Rectal smooth muscle tissue (tissue), 1 donor: ENCODE data around the gene TFF2.

ENCODE experiments used
- H3K27ac ChIP-seq: one replicate; pipeline ENCODE4 v1.7.0; 2013; ENCODE audit warnings: low read depth, low read length, inconsistent platforms
- H3K27me3 ChIP-seq: one replicate; pipeline ENCODE4 v1.7.0; 2013; ENCODE audit warnings: low read length; ENCODE audit not compliant: control insufficient read depth, insufficient read depth
- H3K36me3 ChIP-seq: one replicate; pipeline ENCODE4 v1.7.0; 2013; ENCODE audit warnings: low read length; ENCODE audit not compliant: control insufficient read depth, insufficient read depth
- H3K4me1 ChIP-seq: one replicate; pipeline ENCODE4 v1.7.0; 2013; ENCODE audit warnings: low read length; ENCODE audit not compliant: control insufficient read depth, insufficient read depth
- H3K4me3 ChIP-seq: one replicate; pipeline ENCODE4 v1.7.0; 2013; ENCODE audit warnings: low read length
- H3K9ac ChIP-seq: one replicate; pipeline ENCODE4 v1.7.0; 2013; ENCODE audit warnings: low read length

Gene TFF2

DNA sequence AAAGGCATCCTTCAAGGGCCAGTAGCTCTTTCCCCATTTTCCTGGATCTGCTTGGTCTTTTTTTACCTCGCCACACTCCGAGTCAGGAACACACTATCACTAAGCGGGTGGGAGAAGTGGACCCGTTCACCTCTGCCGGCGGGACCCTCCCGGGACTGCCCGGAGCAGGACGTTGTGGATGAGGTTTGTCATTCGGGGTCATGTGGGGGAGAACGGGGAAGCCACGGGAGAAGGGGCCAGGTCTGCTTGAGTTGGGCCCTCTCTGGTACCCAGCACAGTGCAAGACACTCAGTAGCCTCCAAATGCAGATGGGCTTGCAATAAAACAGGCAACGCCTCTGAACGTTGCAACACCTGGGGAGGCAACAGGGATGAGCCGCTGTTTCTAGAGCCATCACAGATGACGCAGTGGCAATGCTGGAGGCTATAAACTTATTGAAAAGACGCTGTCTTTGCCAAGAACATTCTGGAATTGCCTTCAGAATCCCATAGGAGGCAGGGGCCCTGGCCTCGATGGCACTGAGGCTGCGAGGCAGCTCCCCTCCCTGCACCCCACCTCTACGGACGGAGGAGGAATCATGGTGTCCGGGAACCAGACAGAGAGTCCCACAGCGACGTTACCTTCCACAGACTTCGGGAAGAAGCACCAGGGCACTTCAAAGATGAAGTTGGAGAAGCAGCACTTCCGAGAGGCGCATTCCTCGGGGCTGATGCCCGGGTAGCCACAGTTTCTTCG, 3.8 kb downstream of the TFF2 start:
- H3K9ac ChIP-seq: no peak overlapping the region
- H3K27ac ChIP-seq: no peak overlapping the region
- no peaks in the 10 kb centered on the region for H3K27me3 ChIP-seq
- H3K4me3 ChIP-seq: no peak overlapping the region
- no peaks in the 10 kb centered on the region for H3K36me3 ChIP-seq
- H3K4me1 ChIP-seq: no peaks in the 10 kb centered on the region

DNA sequence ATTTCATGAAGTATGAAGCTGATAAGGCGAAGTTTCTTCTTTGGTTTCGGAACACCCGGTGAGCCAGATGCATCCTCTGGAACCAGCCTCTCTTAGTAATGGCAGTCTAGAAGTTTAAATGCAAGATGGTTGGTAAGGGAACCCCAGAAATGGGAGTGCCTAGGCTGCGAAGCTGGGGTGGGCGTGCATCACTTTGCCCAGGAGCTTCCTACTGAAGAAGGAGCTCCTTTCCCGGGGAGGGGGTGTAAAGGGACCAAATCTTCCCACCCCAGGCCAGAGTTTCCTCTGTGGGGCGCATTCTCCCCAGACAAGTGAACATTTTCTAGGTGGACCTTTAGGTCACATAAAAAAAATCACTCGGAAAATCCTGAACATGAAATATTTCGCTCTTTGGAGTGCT, 4.4 kb downstream of the TFF2 start:
- Histone ChIP-seq H3K4me3 (no peak overlapping the region), H3K9ac (no peak overlapping the region), H3K36me3 (no peaks in the 10 kb centered on the region), H3K27ac (no peak overlapping the region), H3K4me1 (no peaks in the 10 kb centered on the region), H3K27me3 (no peaks in the 10 kb centered on the region)

DNA sequence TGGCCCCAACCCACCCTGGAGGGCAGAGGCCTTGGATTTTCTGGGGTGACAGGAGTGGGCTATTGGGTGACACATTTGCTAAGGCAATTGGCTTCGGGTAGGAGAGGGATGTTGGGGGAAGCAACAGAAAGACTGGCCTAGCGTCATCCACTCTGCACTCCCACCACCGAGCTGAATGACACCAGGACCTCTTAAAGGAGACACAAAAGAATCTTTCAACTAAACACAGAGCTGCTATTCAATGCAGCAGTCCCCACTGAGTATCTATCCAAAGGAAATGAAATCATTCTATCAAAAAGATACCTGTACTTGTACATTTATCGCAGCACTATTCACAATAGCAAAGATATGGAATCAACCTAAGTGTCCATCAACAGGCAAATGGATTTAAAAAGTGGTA, 6.2 kb downstream of the TFF2 start:
- Histone ChIP-seq H3K27ac (no peak overlapping the region), H3K4me1 (no peaks in the 10 kb centered on the region), H3K9ac (no peak overlapping the region), H3K4me3 (no peak overlapping the region), H3K27me3 (no peaks in the 10 kb centered on the region), H3K36me3 (no peaks in the 10 kb centered on the region)

DNA sequence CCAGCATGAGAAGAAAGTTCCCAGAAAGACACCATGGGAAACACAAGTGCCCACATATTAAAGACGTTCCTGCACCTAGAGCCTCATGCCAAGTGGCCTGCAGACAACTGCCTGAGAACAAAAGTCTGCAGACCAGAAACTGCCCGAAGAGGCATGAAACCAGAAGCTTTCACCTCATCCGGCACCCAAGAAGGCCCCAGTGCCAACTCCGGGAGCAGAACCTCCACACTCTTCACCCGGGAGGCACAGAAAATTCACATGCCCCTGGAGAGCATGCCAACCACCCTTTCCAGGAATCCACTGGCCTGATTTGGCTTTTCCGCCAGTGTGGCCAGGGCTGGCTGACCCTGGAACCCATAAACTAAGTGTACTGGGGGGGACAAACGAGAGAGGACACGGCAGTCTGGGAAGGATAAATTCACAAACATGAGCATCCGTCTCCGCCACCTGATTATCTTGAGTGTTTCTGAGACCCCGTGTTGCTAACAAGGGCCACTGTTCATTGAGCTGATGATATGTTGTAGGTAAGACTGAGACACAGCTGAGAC, 6.8 kb downstream of the TFF2 start:
- Histone ChIP-seq H3K4me3 (no peak overlapping the region), H3K9ac (no peak overlapping the region), H3K27me3 (no peaks in the 10 kb centered on the region)

DNA sequence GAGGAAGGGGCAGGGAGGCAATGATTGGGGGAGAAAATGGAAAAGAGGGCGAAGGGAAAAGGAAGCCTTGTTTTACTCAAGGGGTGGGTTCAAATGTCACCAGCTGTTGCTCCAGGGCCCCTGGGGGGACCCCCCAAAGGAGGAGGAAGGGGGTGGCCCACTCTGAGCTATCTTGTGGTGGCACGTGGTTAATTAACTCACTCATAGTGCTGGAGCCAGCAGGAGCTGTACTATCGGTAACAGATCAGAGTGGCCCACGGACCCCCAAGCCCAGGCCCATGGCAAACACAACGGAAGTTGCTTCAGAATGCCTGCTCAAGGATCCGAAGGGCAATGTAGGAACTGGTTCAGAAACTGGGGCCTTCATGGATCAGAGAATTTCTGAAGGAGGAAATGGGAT, 7.2 kb downstream of the TFF2 start:
- Histone ChIP-seq H3K9ac (no peak overlapping the region), H3K36me3 (no peaks in the 10 kb centered on the region), H3K27ac (no peak overlapping the region), H3K4me3 (no peak overlapping the region), H3K4me1 (no peaks in the 10 kb centered on the region), H3K27me3 (no peaks in the 10 kb centered on the region)

More for the DNA sequence above, 6.8 kb downstream of the TFF2 start:
- Histone ChIP-seq H3K4me1 (no peaks in the 10 kb centered on the region), H3K27ac (no peak overlapping the region), H3K36me3 (no peaks in the 10 kb centered on the region)

DNA sequence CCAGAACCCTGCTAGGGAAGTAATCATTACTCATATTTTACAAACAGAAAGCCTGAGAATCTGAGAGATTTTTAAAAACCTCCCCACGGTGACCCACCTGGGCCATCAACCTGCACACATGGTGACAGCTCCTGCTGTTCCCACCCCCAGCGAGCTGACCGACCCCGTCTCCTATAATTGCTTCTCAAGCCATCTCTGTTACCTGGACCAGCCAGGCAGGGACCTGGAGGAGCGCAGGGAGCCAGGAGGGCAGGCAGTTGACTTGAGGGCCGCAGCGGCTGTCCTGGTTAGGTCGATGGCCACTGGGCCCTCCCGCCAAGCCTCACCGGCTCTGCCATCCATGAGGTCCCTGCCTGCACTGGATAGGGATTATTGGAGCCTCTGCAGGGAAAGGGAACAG, 7.7 kb downstream of the TFF2 start:
- no peaks in the 10 kb centered on the region for H3K36me3 ChIP-seq
- H3K27ac ChIP-seq: no peak overlapping the region
- H3K27me3 ChIP-seq: no peaks in the 10 kb centered on the region
- no peaks in the 10 kb centered on the region for H3K4me1 ChIP-seq
- H3K9ac ChIP-seq: no peak overlapping the region
- no peak overlapping the region for H3K4me3 ChIP-seq

DNA sequence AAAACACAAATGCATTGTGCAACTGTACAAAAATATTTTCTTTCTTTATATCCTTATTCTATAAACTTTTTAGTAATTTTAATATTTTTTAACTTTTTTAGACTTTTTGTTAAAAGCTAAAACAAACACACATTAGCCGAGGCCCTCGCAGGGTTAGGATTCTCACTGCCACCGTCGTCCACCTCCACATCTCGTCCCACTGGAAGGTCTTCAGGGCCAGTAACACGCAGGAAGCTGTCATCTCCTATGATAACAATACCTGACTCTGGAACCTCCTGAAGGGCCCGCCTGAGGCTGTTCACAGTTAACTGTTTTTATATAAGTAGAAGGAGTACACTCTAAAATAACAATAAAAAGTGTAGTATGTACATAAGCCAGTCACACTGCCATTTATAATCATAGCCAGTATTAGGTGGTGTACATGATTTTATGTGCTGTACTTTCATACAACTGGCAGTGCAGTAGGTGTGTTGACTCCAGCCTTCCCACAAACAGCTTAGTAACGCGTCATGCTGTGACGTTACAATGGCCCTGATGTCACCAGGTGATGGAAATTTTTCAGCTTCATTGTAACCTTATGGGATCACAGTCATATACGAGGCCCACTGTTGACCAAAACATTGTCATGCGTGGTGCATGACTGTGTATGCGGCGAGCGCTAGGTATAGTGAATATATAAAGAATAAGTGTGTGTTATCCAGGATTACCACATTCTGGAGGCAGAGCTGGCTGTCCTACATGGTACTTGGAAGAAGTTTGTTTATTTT, 8.8 kb downstream of the TFF2 start:
- Histone ChIP-seq H3K27ac (no peak overlapping the region), H3K4me1 (no peaks in the 10 kb centered on the region), H3K4me3 (no peak overlapping the region), H3K36me3 (no peaks in the 10 kb centered on the region), H3K9ac (no peak overlapping the region), H3K27me3 (no peaks in the 10 kb centered on the region)

DNA sequence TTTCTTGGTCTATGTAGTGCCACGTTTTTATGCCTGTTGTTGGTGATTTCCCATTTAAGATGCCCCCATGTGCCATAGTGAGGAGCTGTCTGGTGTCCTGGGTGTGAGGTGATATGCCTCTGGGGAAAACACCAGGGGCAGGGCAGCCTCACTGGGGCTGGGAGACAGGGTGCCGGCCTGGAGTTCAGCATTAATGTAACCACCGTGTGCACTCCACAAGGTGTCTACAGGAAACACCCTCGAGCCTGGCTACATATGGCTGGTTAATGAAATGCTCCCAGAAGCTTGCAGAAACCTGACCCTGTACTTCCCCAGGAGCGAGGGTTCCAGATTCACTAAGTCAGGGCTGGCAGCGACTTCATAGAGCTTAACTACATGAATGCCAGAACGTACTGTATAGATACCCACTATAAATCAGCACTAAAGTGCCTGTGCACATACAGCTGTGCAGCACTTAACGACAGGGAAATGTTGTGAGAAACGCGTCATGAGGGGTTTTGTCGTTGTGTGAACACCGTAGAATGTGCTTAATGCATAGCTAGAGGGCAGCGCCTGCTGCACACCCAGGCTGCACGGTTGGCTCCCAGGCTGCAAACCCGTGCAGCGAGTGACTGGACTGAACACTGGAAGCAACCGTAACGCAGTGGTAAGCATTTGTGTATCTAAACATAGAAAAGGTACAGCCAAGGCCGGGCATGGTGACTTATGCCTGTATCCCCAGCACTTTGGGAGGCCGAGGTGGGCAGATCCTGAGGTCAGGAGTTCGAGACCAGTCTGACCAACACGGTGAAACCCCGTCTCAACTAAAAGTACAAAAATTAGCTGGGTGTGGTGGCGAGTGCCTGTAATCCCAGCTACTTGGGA, 10.4 kb downstream of the TFF2 start:
- no peak overlapping the region for H3K4me3 ChIP-seq
- H3K27ac ChIP-seq: no peak overlapping the region
- H3K36me3 ChIP-seq: no peaks in the 10 kb centered on the region
- H3K4me1 ChIP-seq: no peaks in the 10 kb centered on the region
- no peaks in the 10 kb centered on the region for H3K27me3 ChIP-seq
- no peak overlapping the region for H3K9ac ChIP-seq

DNA sequence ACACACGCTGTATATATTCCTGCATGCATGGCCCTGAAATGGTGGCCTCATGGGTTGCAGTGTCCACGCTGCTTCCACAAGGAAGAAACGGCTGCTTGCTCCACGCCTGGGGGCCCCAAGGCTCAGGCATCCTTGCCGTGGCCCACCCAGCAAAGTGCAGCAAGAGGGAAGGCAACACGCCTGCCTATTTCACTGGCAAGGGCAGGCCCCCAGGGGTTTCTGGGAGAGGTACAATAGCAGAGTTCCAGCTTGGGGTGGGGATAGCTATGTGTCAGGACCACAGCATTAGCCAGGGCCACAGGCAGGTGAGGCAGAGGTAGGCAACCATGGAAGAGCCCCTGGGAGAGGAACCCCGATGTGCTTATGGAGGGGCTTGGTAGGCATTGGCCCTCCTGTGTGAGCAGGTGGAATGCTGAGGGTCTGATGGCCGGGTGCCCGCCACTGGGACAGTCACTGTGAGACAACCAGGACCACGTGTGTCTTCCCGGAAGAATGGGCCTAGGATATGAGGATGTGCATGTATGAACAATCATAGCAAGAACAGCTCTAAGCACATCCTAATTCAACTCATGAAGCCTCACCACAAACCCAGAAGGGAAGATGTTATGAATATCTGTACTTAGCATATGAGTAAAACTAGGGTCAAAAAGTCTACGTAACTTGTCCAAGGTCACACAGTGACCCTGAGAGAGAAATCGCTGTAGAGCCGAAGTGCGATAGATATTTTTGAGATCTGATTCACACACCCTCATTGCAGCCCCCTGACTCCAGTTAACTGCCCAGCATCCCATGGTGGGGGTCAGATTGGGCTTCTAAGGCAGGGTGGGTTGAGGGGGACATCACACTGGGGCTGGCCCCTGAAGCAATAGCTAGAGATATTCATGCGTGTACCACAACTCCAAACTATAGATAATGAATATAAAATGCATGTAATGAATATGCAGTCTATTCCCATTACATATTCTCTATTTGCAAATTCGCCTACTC, 11.8 kb downstream of the TFF2 start:
- Histone ChIP-seq H3K27ac (no peak overlapping the region), H3K4me3 (no peak overlapping the region), H3K4me1 (no peaks in the 10 kb centered on the region), H3K36me3 (no peaks in the 10 kb centered on the region), H3K27me3 (no peaks in the 10 kb centered on the region), H3K9ac (no peak overlapping the region)

DNA sequence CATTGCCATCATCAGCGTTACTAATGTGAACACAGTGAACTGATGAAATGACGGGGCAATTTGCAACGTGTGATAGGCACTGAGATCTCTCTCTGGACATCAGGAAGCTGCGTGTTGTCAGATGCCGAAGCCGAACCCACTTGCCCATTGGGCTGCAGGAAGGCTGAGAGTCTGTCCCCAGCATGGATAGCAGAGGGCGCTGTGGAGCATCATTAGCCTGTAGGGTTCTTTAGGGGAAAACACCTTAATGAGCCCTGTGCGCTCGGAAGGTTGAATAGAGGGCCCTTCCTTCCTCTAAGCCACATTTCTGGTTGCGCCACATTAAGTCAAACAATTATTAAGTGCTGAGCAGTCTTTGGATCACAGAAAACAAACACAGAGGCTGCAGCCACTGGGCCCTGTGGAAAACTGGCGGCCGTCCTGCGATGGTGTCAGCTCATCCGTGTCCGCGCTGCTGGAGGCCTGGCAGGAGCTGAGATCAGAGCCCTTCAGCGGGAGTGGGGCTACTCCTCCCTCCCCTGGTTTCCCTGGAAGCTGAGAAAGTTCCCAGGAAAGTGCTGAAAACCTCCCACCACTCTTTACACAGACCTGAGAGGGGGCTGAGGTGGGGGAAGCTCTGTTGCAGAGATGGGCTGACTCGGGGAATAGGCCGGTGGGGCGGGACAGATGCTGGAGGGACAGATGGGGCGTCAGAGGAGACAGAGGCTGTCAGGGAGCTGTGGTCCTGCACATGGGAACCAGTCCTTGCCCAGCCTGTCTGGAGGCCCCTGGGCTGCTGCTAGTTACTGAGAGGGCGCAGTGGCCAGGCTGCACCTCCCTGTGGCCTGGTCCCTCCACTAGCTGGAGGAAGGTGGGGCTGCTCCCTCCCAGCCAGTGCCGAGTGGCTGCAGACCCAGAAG, 12.7 kb downstream of the TFF2 start:
- no peaks in the 10 kb centered on the region for H3K36me3 ChIP-seq
- no peak overlapping the region for H3K27ac ChIP-seq
- no peak overlapping the region for H3K4me3 ChIP-seq
- H3K9ac ChIP-seq: no peak overlapping the region
- no peaks in the 10 kb centered on the region for H3K27me3 ChIP-seq
- H3K4me1 ChIP-seq: no peaks in the 10 kb centered on the region

DNA sequence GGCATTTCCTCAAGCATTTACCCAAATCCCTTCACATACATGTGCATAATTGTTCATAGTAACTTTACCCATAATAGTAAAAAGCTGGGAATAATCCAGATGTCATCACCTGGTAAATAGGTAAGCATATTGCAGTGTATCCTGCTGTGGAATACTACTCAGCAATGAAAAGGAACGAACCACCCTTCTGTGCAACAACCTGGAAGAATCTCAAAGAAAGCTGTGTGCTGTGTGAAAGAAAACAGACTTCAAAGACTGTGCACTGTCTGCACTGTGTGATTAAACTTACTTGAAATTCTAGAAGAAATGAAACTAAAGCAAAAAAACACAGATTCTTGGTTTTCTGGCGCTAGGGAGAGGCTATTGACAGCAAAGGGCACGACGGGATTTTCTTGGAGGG, 13.5 kb downstream of the TFF2 start:
- no peak overlapping the region for H3K27ac ChIP-seq
- no peaks in the 10 kb centered on the region for H3K27me3 ChIP-seq
- H3K4me3 ChIP-seq: no peak overlapping the region
- H3K36me3 ChIP-seq: no peaks in the 10 kb centered on the region
- no peaks in the 10 kb centered on the region for H3K4me1 ChIP-seq
- H3K9ac ChIP-seq: no peak overlapping the region
